HG03520 (cell line): ENCODE data around the gene TPGS1.
A peak's percentile ranks its signal among the peaks of the same experiment; 100 is the strongest.

Experiments used
- ATAC-seq: cut with Tn5 transposase; IDR thresholded peaks from one replicate; pipeline ENCODE4 v1.9.1; 2021; ENCODE audit warnings: mild to moderate bottlenecking, moderate library complexity; ENCODE audit not compliant: unreplicated experiment

TPGS1 gene

DNA sequence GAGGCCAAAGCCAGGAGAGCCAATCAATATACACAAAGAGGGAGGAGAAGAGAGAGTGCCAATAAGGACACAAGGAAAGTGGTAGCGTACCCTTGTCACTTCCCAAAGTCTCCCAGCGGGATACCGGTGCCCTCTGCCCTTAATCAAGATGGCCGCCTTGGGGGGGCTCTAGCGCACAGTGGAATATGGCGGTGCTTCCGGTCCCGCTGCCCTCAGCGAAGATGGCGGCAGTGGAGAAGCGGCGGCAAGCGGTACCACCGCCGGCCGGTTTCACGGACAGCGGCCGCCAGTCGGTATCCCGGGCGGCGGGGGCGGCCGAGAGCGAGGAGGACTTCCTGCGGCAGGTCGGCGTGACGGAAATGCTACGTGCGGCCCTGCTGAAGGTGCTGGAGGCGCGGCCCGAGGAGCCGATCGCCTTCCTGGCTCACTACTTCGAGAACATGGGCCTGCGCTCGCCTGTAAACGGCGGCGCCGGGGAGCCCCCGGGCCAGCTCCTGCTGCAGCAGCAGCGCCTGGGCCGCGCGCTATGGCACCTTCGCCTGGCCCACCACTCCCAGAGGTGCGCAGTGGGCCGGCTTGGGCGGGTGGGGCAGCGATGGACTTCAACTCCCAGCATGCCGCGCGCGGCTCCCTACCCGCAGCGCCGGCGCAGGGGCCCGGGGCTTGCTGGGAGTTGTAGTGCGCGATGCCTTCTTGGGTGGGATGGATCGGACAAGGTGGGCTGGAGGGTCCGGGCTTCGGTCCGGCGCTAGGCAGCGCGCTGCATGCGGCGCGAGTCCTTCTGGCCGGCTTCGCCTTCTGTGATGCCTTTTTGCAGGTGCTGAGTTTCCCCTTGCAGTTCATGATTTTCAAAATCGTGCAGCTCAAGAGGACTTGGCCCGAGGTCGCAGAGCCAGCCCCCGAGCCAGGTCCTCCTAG is at the start of gene TPGS1:
TPGS1 (plus strand) TSS at position 212 of the 918 bp plus-strand sequence; CDS start at position 222, 10 bp downstream.
- ATAC-seq: peak; percentile 46

- no peak for ATAC-seq
Measured at GRCh38 chr19:457636-458035, 49.7 kb upstream of the TPGS1 start.

GRCh38 chr19:458091-459042 is 48.9 kb upstream of the TPGS1 start:
- no peak for ATAC-seq

GRCh38 chr19:459724-460511 is 47.4 kb upstream of the TPGS1 start:
- no peak for ATAC-seq

DNA sequence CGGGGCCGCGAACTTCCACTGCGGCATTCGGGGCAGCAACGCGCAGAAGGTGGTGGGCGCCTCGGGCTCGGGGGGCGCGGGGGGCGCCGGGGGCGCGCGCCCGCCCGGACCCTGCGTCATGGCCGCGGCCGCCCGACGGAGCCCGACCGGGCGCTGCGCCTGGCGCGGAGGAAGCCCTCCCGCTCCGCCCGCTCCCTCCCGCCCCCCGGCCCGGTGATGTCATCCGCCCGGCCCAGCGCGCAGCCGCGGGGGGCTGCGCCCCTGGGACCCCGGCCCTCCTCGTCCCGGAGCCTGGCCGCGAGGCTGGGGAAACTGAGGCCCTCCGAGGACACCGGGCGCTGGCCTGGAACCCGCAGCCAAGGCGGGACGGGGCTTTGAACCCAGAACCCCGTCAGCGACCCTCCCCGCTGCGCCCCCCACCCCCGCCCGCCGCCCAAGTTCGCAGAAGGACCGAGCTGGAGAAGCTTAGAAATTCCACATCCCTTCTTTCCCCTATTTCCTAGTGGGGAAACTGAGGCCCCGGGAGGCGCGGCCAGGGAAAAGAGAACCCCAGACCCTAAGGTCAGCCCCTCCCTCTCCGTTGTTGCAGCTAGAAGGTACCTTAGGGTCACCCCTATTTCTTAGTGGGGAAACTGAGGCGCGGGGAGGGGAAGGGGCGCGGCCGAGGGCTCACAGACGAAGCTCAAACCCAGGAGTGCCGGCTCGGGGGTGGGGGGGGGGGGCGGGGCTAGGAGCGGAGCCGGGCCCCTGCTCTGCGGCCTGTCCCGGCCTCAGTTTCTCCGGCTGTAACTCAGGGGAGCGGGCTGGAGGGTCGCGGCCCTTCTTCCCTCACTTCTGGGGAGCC is 46.2 kb upstream of the TPGS1 start, which contains the start of gene SHC2:
SHC2 (minus strand) TSS at position 157 of the 844 bp plus-strand sequence; CDS start at position 120, 37 bp downstream.
- ATAC-seq: no peak

DNA sequence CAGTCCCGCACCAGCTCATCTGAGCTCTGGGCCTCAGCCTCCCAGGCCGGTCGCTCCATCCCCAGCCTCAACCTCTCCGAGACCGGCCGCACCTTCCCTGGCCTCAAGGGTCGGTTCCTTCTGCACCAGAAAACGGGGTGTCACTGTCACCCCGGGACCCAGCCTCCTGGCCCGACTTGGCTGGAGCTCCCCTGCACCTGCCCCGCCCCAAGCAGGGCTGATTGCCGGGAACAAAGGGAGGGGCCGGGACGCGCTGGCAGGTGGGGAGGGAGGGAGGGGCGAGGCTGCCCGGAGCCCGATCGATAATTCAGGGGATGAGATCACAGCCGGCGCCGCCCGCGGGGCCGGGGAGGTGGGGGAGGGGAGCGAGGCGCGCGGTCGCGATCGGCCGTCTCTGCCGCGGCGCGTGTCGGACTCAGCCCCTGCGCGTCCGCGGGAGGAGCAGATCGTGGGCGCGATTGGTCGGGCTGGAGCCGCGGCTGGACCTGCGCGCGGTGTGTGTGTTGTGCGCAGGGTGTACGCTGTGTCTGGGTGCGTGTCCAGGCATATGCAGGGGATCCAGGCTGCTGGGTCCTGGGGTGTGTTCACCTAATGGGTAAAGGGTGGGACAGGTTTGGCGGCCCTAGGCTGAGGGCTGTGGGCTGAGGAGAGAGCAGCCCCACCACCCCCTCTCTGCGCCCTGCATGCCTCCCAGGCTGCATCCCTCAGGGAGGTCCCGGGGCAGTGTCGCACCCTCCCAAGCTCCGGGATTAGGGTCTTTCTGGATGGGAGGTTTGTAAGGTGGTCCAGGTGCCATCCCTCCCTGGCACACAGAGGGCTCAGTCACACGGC is 45.4 kb upstream of the TPGS1 start:
- no peak for ATAC-seq

- ATAC-seq: no peak
Measured at GRCh38 chr19:463483-464207, 43.7 kb upstream of the TPGS1 start.

DNA sequence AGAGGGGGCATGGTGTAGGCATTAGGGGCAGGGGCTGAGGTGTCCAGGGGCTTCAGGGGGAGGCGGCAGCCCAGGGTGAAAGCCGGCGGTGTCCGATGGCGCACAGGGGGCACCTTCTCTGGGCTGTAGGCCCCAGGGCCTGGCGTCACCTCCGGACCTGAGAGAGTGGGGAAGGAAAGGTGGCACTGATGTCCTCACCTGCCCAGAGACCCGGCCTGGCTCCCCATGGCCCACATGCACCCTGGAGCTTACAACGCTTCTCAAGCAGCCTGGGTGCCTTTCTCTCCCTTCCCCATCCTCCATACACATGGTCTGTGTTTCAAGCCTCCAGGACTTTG is 43.1 kb upstream of the TPGS1 start:
- no peak for ATAC-seq

DNA sequence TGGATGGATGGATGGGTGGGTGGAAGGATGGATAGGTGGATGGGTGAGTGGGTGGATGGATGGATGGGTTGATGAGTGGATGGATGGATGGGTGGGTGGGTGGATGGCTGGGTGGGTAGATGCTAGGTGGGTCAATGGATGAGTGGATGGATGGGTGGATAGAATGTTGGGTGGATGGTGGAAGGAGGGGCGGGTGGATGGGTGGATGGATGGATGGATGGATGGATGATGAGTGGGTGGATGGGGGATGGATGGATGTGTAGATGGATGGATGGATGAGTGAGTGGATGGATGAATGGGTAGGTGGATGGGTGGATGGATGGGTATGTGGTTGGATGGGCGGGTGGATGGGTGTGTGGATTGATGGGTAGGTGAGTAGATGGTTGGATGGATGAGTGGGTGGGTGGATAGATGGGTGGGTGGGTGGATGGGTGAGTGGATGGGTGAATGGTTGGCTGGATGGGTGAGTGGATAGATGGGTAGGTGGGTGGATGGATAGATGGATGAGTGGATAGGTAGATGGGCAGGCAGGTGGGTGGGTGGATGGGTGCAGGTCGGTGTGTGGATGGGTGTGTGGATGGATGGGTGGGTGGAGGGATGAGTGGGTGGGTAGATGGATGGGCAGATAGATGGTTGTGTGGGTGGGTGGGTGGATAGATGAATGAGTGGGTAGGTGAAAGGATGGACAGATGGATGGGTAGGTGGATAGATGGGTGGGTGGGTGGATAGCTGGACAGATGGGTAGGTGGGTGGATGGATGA is 42.1 kb upstream of the TPGS1 start:
- no peak for ATAC-seq

GRCh38 chr19:467554-467953 is 39.7 kb upstream of the TPGS1 start:
- ATAC-seq: no peak

- ATAC-seq: no peak
Measured at GRCh38 chr19:468587-469256, 38.6 kb upstream of the TPGS1 start.

GRCh38 chr19:469833-470232 is 37.5 kb upstream of the TPGS1 start:
- ATAC-seq: no peak

GRCh38 chr19:470701-471100 is 36.6 kb upstream of the TPGS1 start:
- no peak for ATAC-seq

DNA sequence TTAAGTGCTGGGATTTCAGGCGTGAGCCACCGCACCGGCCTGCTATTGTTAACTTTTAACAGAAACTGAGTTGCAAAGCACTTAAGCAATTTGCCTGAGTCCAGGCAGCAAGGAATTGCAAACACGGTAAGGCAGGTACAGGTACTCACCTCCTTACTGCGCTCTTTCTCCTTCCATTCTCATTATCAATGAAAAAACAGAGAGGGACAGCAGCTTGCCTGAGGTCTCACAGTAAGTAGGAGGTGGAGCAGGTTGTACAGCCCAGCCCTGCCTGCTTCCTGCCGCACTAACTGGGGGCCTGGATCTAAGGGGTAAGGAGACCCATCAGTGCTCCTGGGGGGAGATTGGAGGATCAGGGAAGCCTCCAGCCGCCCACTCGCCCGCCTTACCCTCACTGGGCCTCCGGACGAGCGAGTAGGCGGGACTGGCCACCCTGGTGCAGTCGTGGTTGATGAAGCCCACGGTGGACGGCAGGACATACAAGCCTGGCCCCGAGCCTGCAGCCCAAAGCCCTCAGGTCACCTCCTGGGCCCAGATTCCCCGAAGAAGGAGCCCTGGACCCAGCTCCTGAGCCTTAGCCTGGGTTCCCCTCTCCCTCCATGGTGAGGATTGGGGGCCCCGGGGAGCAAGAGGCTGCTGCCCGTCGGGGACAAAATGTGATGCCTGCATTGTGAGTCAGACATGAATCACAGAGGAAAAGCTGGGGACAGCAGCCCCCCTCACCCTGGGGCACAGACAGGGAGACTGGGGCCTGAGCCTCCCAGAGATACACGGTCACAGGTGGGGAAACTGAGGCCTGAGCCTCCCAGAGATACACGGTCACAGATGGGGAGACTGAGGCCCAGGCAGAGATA is 35.1 kb upstream of the TPGS1 start:
- ATAC-seq: no peak

DNA sequence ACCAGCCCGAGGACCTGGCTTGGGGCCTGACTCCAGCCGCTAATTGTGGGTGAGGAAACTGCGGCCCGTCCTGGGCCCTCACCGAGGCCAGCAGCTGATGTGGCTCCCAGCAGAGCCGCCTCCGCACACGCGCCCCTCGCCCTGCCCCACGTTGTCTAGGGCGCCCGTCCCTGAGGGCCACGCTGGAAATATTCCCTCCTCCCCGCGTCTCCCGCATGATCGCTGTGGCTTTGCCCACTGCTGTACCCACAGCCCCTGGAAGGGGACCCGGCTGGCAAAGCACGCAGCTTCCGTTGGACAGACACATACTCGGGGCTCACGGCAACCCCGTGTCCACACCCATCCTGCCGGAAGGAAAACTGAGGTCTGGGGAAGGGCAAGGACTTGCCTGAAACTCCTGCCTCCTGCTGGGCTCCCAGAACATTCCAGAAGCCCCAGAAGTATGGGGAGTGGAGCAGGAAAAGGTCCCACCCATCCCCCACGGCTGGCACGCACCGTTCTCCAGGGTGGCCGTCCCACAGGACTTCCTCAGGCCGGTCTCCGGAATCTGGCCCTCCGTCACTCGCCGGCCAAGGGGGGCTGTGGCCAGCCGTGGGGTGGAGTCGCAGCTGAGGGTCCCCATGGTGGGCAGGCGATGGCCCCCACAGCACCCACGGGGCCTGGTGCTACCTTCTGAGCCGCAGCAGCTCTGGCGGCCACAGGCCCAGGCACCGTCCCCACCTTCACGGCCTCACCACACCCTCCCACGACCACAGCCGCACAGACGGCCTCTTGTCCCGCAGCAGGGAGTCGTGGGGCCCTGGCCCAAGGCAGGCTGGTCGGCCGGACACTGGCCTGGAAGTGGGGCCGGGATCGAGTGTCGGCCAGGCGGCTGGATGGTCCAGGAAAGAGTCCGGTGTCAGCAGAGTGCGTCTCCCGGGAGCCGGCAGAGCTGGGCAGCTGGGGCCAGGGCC is 32.9 kb upstream of the TPGS1 start:
- ATAC-seq: no peak
